AG04450 (cell line): Measurements from ENCODE around the gene FANCC. TPM values are rescaled to one million over a fixed set of nuclear protein-coding genes. Genes with fewer than 3 reads are reported as not detected.

Experiments
- CTCF ChIA-PET: fragments of 300-600, 350-600 bp; formaldehyde crosslinking; extraction: SDS; loops from one replicate; lab custom pipeline; 2022; ENCODE audit warnings: antibody characterized with exemption, inconsistent platforms; lab: Charles Lee
- POLR2A ChIA-PET: fragments of 350-600 bp; formaldehyde crosslinking; extraction: SDS; loops from one replicate; lab custom pipeline; 2021; ENCODE audit warnings: antibody characterized with exemption, inconsistent platforms; lab: Yijun Ruan, JAX
- DNase-seq: peaks from one replicate; pipeline ENCODE4 v3.0.0-alpha.2; 2011; ENCODE audit warnings: low read depth, low spot score
- H3K27ac ChIP-seq: one replicate; pipeline ENCODE4 v1.5.1; 2012; ENCODE audit warnings: low read depth, low read length, control low read depth
- H3K27me3 ChIP-seq: one replicate; pipeline ENCODE4 v1.6.0; 2012; ENCODE audit warnings: low read length; ENCODE audit not compliant: control insufficient read depth, insufficient read depth
- H3K4me3 ChIP-seq: 2 replicates; pipeline ENCODE4 v1.5.1; 2011; ENCODE audit warnings: mild to moderate bottlenecking, low read depth, low read length, control low read depth
- H3K9me3 ChIP-seq: 2 replicates; pipeline ENCODE4 v1.5.1; 2012; ENCODE audit warnings: low read length; ENCODE audit not compliant: control insufficient read depth, insufficient read depth
- polyA plus RNA-seq: library from polyadenylated mRNA; depleted of rRNA; stranded (reverse); fragments of >200 nt; gene quantifications from 2 replicates; pipeline ENCODE4 v1.2.3, GENCODE V29; 2011
- TF ChIP-seq, protein P1 (sequence below): IDR thresholded peaks from 2 replicates; pipeline ENCODE4 v1.5.1; 2011; ENCODE audit warnings: low read depth, low read length, control low read depth, inconsistent platforms

Gene FANCC
- polyA plus RNA-seq, 1 experiment: 10.8 TPM

- no peaks in the 10 kb centered on the region for H3K9me3 ChIP-seq
- no peak for DNase-seq
- H3K4me3 ChIP-seq: no peak overlapping the region
- ChIA-PET POLR2A (interaction anchor here (0.6 kb wide), 1 partner anchor 1433 kb away, joined by 3 read pairs; no protein-coding TSS in a partner anchor), CTCF (interaction anchor here (0.9 to 5.7 kb wide), 2 partner anchors 10 to 50 kb away, joined by 3 to 54 read pairs; no protein-coding TSS in a partner anchor)
- TF ChIP-seq, protein P1, sequence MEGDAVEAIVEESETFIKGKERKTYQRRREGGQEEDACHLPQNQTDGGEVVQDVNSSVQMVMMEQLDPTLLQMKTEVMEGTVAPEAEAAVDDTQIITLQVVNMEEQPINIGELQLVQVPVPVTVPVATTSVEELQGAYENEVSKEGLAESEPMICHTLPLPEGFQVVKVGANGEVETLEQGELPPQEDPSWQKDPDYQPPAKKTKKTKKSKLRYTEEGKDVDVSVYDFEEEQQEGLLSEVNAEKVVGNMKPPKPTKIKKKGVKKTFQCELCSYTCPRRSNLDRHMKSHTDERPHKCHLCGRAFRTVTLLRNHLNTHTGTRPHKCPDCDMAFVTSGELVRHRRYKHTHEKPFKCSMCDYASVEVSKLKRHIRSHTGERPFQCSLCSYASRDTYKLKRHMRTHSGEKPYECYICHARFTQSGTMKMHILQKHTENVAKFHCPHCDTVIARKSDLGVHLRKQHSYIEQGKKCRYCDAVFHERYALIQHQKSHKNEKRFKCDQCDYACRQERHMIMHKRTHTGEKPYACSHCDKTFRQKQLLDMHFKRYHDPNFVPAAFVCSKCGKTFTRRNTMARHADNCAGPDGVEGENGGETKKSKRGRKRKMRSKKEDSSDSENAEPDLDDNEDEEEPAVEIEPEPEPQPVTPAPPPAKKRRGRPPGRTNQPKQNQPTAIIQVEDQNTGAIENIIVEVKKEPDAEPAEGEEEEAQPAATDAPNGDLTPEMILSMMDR: no peak
- H3K27me3 ChIP-seq: no peaks in the 10 kb centered on the region
- H3K27ac ChIP-seq: no peak overlapping the region
Observed at GRCh38 chr9:95177617-95178016, 139.9 kb downstream of the FANCC start.

DNA sequence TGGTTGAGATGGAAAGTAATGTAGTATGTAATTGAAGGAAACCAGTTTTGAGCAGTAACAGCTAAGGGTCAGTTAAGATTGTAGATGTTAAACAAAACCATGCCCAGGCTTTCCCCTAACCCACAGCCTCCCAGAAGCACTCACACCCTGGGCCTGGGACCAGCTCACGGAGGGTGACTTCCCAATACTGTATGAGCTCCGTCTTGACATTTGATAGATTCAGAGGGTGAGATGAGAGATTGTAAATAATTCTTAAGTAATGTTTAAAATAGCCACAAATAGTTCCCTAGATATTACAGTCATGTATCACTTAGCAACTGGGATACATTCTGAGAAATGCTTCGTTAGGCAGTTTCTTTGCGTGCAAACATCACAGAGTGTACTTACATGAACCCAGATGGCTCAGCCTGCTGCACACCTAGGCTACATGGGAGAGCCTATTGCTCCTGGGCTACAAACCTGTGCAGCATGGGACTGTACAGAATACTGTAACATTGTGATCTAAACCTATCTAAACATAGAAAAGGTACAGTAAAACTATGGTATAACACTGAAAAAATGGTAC, 140.7 kb downstream of the FANCC start:
- TF ChIP-seq, protein P1: no peak
- Histone ChIP-seq H3K4me3 (no peak overlapping the region), H3K9me3 (no peaks in the 10 kb centered on the region), H3K27ac (no peak overlapping the region), H3K27me3 (no peaks in the 10 kb centered on the region)
- ChIA-PET POLR2A (no interaction called here), CTCF (interaction anchor here (0.9 to 5.7 kb wide), 2 partner anchors 9 to 49 kb away, joined by 3 to 54 read pairs; no protein-coding TSS in a partner anchor)
- DNase-seq: no peak

DNA sequence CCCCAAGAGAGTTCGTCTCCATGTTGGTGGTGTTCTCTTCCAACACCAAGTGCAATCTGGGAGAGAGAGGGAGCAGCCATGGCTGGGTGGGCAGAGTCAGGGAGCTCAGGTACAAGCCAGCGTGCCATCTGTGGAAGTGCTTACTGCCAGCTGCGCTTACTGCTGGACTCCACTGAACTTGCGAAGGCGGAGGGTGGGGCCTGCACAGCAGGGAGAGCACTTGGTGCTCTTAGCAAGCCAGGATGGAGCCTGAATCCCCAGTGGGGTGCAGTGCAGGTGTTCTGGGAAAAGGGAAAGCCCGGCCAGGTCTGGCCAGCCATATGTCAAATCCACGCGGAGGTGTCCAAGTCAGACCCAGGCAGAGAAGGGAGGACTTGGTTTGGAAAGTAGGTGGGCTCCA, 142.0 kb downstream of the FANCC start:
- Histone ChIP-seq H3K9me3 (no peaks in the 10 kb centered on the region), H3K27ac (no peak overlapping the region), H3K27me3 (no peaks in the 10 kb centered on the region), H3K4me3 (no peak overlapping the region)
- ChIA-PET POLR2A (no interaction called here), CTCF (interaction anchor here (5.7 kb wide), 1 partner anchor 8 kb away, joined by 54 read pairs; no protein-coding TSS in a partner anchor)
- no peak for DNase-seq
- TF ChIP-seq, protein P1: no peak

- POLR2A ChIA-PET: no interaction called here
- Histone ChIP-seq H3K27ac (no peak overlapping the region), H3K9me3 (no peaks in the 10 kb centered on the region), H3K4me3 (no peak overlapping the region), H3K27me3 (no peaks in the 10 kb centered on the region)
- no peak for DNase-seq
- TF ChIP-seq, protein P1: no peak
- CTCF ChIA-PET: no interaction called here
Observed at GRCh38 chr9:95174038-95174437, 143.5 kb downstream of the FANCC start.

GRCh38 chr9:95171596-95171995, 145.9 kb downstream of the FANCC start:
- no peaks in the 10 kb centered on the region for H3K9me3 ChIP-seq
- TF ChIP-seq, protein P1: no peak
- DNase-seq: no peak
- no peaks in the 10 kb centered on the region for H3K27me3 ChIP-seq
- POLR2A ChIA-PET: no interaction called here
- CTCF ChIA-PET: interaction anchor here (0.7 kb wide), 1 partner anchor 502 kb away, joined by 4 read pairs; no protein-coding TSS in a partner anchor
- H3K27ac ChIP-seq: no peak overlapping the region
- H3K4me3 ChIP-seq: no peak overlapping the region
